ENCODE measurements around the gene CCDC93.

Gene CCDC93

DNA sequence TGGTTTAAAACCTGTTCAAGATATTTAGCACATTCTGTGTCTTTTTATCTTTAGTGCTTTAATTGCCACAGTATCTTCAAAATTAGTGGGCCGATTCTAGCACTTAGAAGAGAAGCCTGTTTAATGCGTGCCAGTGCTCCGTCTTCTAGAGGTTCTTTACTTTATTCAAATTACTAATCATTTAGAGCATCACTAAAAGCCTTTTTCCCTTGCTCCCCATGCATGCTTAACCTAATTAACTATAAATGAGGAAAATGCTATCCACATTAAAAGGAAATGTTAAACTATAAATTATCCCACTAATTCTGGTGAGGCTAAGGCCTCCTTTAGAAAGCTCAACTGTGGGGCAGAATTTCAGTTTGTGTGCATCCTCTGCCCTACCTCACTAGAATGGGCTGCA is 42.9 kb upstream of the CCDC93 start:
- TF ChIP-seq CTCF (IDR thresholded peaks at IDR 0.05; ENCODE audit: borderline replicate concordance, insufficient read depth, low read depth, low read length) = no peak

DNA sequence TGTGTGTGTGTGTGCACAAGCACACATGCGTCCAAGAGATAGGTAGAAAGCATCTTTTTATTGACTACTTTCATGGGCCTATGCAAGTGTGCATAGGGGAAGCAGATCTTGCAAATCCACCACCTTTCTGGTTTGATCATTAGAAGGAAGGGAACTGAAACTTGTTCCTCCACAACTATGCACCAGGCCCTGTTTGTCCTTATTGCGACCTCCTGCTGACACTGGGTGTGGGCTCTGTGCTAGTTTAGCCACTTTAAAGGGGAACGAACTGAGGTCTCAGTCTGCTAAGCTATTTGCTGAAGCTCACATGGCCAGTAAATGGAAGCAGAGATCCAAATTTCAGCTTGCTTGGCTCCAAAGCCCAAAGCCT is 42.3 kb upstream of the CCDC93 start:
- H3K4me3 ChIP-seq (ENCODE audit: low read depth, low read length) = no peak overlapping the region
- TF ChIP-seq CTCF (IDR thresholded peaks at IDR 0.05; ENCODE audit: borderline replicate concordance, insufficient read depth, low read depth, low read length) = no peak

More for the DNA sequence above, 42.9 kb upstream of the CCDC93 start:
- H3K4me3 ChIP-seq (ENCODE audit: low read depth, low read length) = no peak overlapping the region

DNA sequence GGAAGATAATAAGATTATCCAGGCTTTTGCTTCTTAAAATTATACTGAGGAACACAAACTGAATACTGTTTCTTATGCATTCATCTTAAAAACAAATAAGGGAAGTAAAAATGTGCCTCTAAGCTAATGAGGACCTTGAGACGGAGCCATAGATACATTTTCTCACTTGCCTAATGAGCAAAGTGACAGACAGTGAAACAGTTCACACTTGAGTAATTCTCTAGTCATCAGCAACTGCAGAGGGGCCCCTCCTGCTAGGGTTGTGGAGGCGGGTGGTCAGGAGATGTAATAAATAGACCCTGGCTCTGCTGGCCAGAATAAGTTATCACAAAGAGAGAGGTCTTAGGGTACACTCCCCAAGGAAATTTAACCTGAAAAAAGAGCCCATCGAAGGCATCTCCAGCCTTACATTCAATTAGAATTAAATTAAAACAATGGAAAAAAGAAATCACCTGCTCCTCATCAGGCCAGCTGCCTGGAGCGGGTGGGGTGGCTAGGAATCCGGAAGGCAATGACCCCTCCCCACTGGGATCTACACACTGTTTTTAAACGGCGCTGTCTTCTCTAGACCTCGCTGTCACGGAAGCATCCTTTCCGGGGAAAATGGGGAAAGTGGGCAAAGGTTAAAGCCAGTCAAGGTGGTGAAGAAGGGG is 41.8 kb upstream of the CCDC93 start:
- TF ChIP-seq CTCF (IDR thresholded peaks at IDR 0.05; ENCODE audit: borderline replicate concordance, insufficient read depth, low read depth, low read length) = no peak
- H3K4me3 ChIP-seq (ENCODE audit: low read depth, low read length) = no peak overlapping the region

- no peak for TF ChIP-seq CTCF (IDR thresholded peaks at IDR 0.05; ENCODE audit: borderline replicate concordance, insufficient read depth, low read depth, low read length)
- no peak overlapping the region for H3K4me3 ChIP-seq (ENCODE audit: low read depth, low read length)
Observed at GRCh38 chr2:118054213-118055008, 40.5 kb upstream of the CCDC93 start.

DNA sequence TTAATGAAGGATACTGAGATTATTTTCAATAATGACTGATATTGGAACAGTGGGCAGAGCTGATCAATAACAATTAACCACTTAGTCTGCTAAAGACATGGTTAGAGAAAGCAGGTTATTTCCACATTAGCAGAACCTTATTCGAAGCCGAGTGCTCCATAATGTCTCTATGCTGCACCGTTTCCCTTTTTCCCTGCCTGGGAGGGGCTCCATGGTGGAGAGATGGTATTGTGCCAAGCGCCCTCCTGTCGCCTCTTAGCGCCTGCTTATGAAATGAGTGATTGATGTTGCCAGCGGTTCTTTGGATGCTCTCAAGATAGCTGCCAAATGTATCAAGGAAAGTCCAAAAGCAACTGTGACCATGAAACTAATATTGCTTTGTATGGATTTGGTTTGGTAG is 39.8 kb upstream of the CCDC93 start:
- H3K4me3 ChIP-seq (ENCODE audit: low read depth, low read length) = no peak overlapping the region
- no peak for TF ChIP-seq CTCF (IDR thresholded peaks at IDR 0.05; ENCODE audit: borderline replicate concordance, insufficient read depth, low read depth, low read length)

GRCh38 chr2:118052474-118052873 is 38.6 kb upstream of the CCDC93 start:
- TF ChIP-seq CTCF (IDR thresholded peaks at IDR 0.05; ENCODE audit: borderline replicate concordance, insufficient read depth, low read depth, low read length) = no peak
- no peak overlapping the region for H3K4me3 ChIP-seq (ENCODE audit: low read depth, low read length)

- no peak for TF ChIP-seq CTCF (IDR thresholded peaks at IDR 0.05; ENCODE audit: borderline replicate concordance, insufficient read depth, low read depth, low read length)
- no peak overlapping the region for H3K4me3 ChIP-seq (ENCODE audit: low read depth, low read length)
Observed at GRCh38 chr2:118051826-118052358, 38.0 kb upstream of the CCDC93 start.

All from GM12875 (cell line).